HFFc6 (cell line): ENCODE data around the gene REM2. TPM values are rescaled to one million over a fixed set of nuclear protein-coding genes. Genes with fewer than 3 reads are reported as not detected.

Source experiments
- DNase-seq: peaks from one replicate; pipeline ENCODE4 v3.0.0-alpha.2; 2018
- H3K27ac Mint-ChIP-seq: 2 replicates; pipeline ENCODE4 v1.8.0; 2020; ENCODE audit warnings: mild to moderate bottlenecking, mixed read lengths
- H3K27me3 Mint-ChIP-seq: 2 replicates; pipeline ENCODE4 v1.8.0; 2021; ENCODE audit warnings: mild to moderate bottlenecking, moderate library complexity, mixed read lengths; ENCODE audit not compliant: insufficient read depth
- H3K36me3 Mint-ChIP-seq: 2 replicates; pipeline ENCODE4 v1.8.0; 2021; ENCODE audit warnings: low read depth, mixed read lengths
- H3K4me1 Mint-ChIP-seq: 2 replicates; pipeline ENCODE4 v1.8.0; 2020; ENCODE audit warnings: low read depth, mixed read lengths
- H3K4me3 Mint-ChIP-seq: 2 replicates; pipeline ENCODE4 v1.8.0; 2020; ENCODE audit warnings: mild to moderate bottlenecking, moderate library complexity, mixed read lengths
- H3K9me3 Mint-ChIP-seq: 2 replicates; pipeline ENCODE4 v1.8.0; 2020; ENCODE audit warnings: mild to moderate bottlenecking, mixed read lengths
- CTCF ChIP-seq: fragments of 200-600 bp; sonication (generic); IDR thresholded peaks from 2 replicates; pipeline ENCODE4 v1.5.0; 2021; ENCODE audit warnings: antibody characterized with exemption, mild to moderate bottlenecking
- total RNA-seq, 6 experiments: library from RNA; stranded (reverse); fragmentation: NEBNext Ultra II Directional; extraction: Animal tissue kit (Norgen Biotek cat#: 25700); gene quantifications; 2 replicates in 1 of 6; 3 replicates in 5 of 6; pipeline ENCODE4 v1.2.3, GENCODE V29; 2021

REM2 gene
- total RNA-seq, 6 experiments from 2014 or later, result 0.09 to 0.17 (median 0.14) TPM; not detected in 2

GRCh38 chr14:22932146-22932545, 49.1 kb downstream of the REM2 start:
- DNase-seq, result no peak
- Mint-ChIP-seq H3K36me3 (peaks cover 3% of the 10 kb centered on the region; the same call in 1 of the 2 replicates), H3K4me1 (peaks cover 22% of the 10 kb centered on the region), H3K9me3 (no peaks in the 10 kb centered on the region), H3K27me3 (no peaks in the 10 kb centered on the region; the same call in 1 of the 2 replicates), H3K27ac (no peak overlapping the region), H3K4me3 (no peak overlapping the region)
- no peak for TF ChIP-seq CTCF

- Mint-ChIP-seq H3K4me1 (peaks cover 16% of the 10 kb centered on the region), H3K9me3 (no peaks in the 10 kb centered on the region), H3K36me3 (no peaks in the 10 kb centered on the region; the same call in 1 of the 2 replicates), H3K27me3 (no peaks in the 10 kb centered on the region; the same call in 1 of the 2 replicates), H3K27ac (no peak overlapping the region), H3K4me3 (no peak overlapping the region)
- no peak for DNase-seq
- no peak for TF ChIP-seq CTCF
Observed at GRCh38 chr14:22935156-22935555, 52.1 kb downstream of the REM2 start.

Other genes with a start within 250 kb of the REM2 start
- gene OR6J1, start 238.9 kb upstream of the REM2 start, total RNA-seq, result not detected
- 100 to 1,000 TPM in 2 of 6 experiments, 10 to 100 TPM in 4; 87.1 to 108 (median 92.9) TPM for gene OXA1L, start 116.5 kb upstream of the REM2 start, total RNA-seq
- gene SLC7A7, start 67.8 kb upstream of the REM2 start, total RNA-seq, result 1 to 10 TPM in 1 of 6 experiments, under 1 TPM in 5; 0.31 to 1.3 (median 0.56) TPM
- gene MRPL52, start 53.3 kb upstream of the REM2 start, total RNA-seq, result 100 to 1,000 TPM; 135 to 195 (median 167) TPM
- gene MMP14, start 46.6 kb upstream of the REM2 start, total RNA-seq, result 100 to 1,000 TPM; 284 to 322 (median 298) TPM
- 100 to 1,000 TPM; 168 to 226 (median 186) TPM for gene LRP10, start 11.5 kb upstream of the REM2 start, total RNA-seq
- gene RBM23, start 35.9 kb downstream of the REM2 start, total RNA-seq, result 10 to 100 TPM; 43.5 to 56.8 (median 52.2) TPM
- 100 to 1,000 TPM; 102 to 125 (median 110) TPM for gene PRMT5, start 46.2 kb downstream of the REM2 start, total RNA-seq
- 10 to 100 TPM; 13.0 to 23.5 (median 19.6) TPM for gene HAUS4, start 73.9 kb downstream of the REM2 start, total RNA-seq
- 10 to 100 TPM; 66.0 to 79.7 (median 74.9) TPM for gene AJUBA, start 99.3 kb downstream of the REM2 start, total RNA-seq
- 1 to 10 TPM; 3.6 to 7.0 (median 5.7) TPM for gene C14orf93, start 126.9 kb downstream of the REM2 start, total RNA-seq
- 100 to 1,000 TPM; 221 to 259 (median 241) TPM for gene PSMB5, start 151.7 kb downstream of the REM2 start, total RNA-seq
- under 1 TPM in 1 of 6 experiments, not detected in 5; 0.12 TPM for gene PSMB11, start 159.0 kb downstream of the REM2 start, total RNA-seq
- 10 to 100 TPM in 1 of 6 experiments, 1 to 10 TPM in 5; 6.4 to 11.2 (median 8.3) TPM for gene CDH24, start 174.3 kb downstream of the REM2 start, total RNA-seq
- gene ACIN1, start 211.9 kb downstream of the REM2 start, total RNA-seq, result 100 to 1,000 TPM; 128 to 150 (median 142) TPM
- 100 to 1,000 TPM in 4 of 6 experiments, 10 to 100 TPM in 2; 85.0 to 117 (median 103) TPM for gene C14orf119, start 212.3 kb downstream of the REM2 start, total RNA-seq
- gene CIROP, start 221.8 kb downstream of the REM2 start, total RNA-seq, result not detected
- gene CEBPE, start 236.0 kb downstream of the REM2 start, total RNA-seq, result not detected